ENCODE data around the gene SLIT3.

SLIT3 gene

GRCh38 chr5:168974082-168974481, 326.9 kb downstream of the SLIT3 start:
- no peaks in the 10 kb centered on the region for H3F3A ChIP-seq (ENCODE audit: insufficient read depth)
- no peaks in the 10 kb centered on the region for H4K20me1 ChIP-seq (ENCODE audit: low read depth, low read length)
- H3K4me3 ChIP-seq (ENCODE audit: insufficient read depth, low read length, poor library complexity, severe bottlenecking) = no peak overlapping the region
- H3K9me3 ChIP-seq (ENCODE audit: insufficient read depth, low read length) = no peaks in the 10 kb centered on the region
- H3K27me3 ChIP-seq (ENCODE audit: low read length) = no peaks in the 10 kb centered on the region
- H3K79me2 ChIP-seq (ENCODE audit: insufficient read depth, low read length) = no peaks in the 10 kb centered on the region
- H3K4me2 ChIP-seq (ENCODE audit: low read depth, low read length, poor library complexity, severe bottlenecking) = no peak overlapping the region
- no peak for TF ChIP-seq EZH2phosphoT487 (conservative IDR thresholded peaks at IDR 0.05; ENCODE audit: low read length)
- no peak overlapping the region for H2AFZ ChIP-seq (ENCODE audit: low read depth, low read length, severe bottlenecking)
- H3K36me3 ChIP-seq (ENCODE audit: low read length) = no peaks in the 10 kb centered on the region
- no peak overlapping the region for H3K27ac ChIP-seq (ENCODE audit: low read depth, low read length)
- no peaks in the 10 kb centered on the region for H3K9me2 ChIP-seq (replicated peaks; ENCODE audit: insufficient read depth, low read length)
- H3K9ac ChIP-seq (ENCODE audit: low read length) = no peak overlapping the region

- Histone ChIP-seq H3K79me2 (ENCODE audit: insufficient read depth, low read length) (no peaks in the 10 kb centered on the region), H4K20me1 (ENCODE audit: low read depth, low read length) (no peaks in the 10 kb centered on the region), H3K9me3 (ENCODE audit: insufficient read depth, low read length) (no peaks in the 10 kb centered on the region), H3K27me3 (ENCODE audit: low read length) (peaks cover 3% of the 10 kb centered on the region; the same call in 1 of the 2 replicates), H3K27ac (ENCODE audit: low read depth, low read length) (no peak overlapping the region), H3K9ac (ENCODE audit: low read length) (no peak overlapping the region), H3F3A (ENCODE audit: insufficient read depth) (no peaks in the 10 kb centered on the region), H3K4me3 (ENCODE audit: insufficient read depth, low read length, poor library complexity, severe bottlenecking) (no peak overlapping the region), H2AFZ (ENCODE audit: low read depth, low read length, severe bottlenecking) (no peak overlapping the region), H3K36me3 (ENCODE audit: low read length) (no peaks in the 10 kb centered on the region), H3K9me2 (replicated peaks; ENCODE audit: insufficient read depth, low read length) (no peaks in the 10 kb centered on the region), H3K4me2 (ENCODE audit: low read depth, low read length, poor library complexity, severe bottlenecking) (no peak overlapping the region)
- TF ChIP-seq EZH2phosphoT487 (conservative IDR thresholded peaks at IDR 0.05; ENCODE audit: low read length) = no peak
- TF ChIP-seq CTCF (IDR thresholded peaks at IDR 0.05; ENCODE audit: insufficient read depth, low read length, poor library complexity, severe bottlenecking) = no peak
These were observed 328.2 kb downstream of the SLIT3 start for GRCh38 chr5:168972731-168973130.

- H3K9ac ChIP-seq (ENCODE audit: low read length) = no peak overlapping the region
- H3K9me3 ChIP-seq (ENCODE audit: insufficient read depth, low read length) = no peaks in the 10 kb centered on the region
- H2AFZ ChIP-seq (ENCODE audit: low read depth, low read length, severe bottlenecking) = no peak overlapping the region
- TF ChIP-seq EZH2phosphoT487 (conservative IDR thresholded peaks at IDR 0.05; ENCODE audit: low read length) = no peak
- TF ChIP-seq CTCF (IDR thresholded peaks at IDR 0.05; ENCODE audit: insufficient read depth, low read length, poor library complexity, severe bottlenecking) = no peak
- no peaks in the 10 kb centered on the region for H3F3A ChIP-seq (ENCODE audit: insufficient read depth)
- no peaks in the 10 kb centered on the region for H3K36me3 ChIP-seq (ENCODE audit: low read length)
- H3K4me2 ChIP-seq (ENCODE audit: low read depth, low read length, poor library complexity, severe bottlenecking) = no peak overlapping the region
- no peak overlapping the region for H3K4me3 ChIP-seq (ENCODE audit: insufficient read depth, low read length, poor library complexity, severe bottlenecking)
- no peaks in the 10 kb centered on the region for H3K9me2 ChIP-seq (replicated peaks; ENCODE audit: insufficient read depth, low read length)
- H3K27me3 ChIP-seq (ENCODE audit: low read length) = peaks cover 3% of the 10 kb centered on the region; the same call in 1 of the 2 replicates
- no peaks in the 10 kb centered on the region for H3K79me2 ChIP-seq (ENCODE audit: insufficient read depth, low read length)
- H3K27ac ChIP-seq (ENCODE audit: low read depth, low read length) = no peak overlapping the region
- H4K20me1 ChIP-seq (ENCODE audit: low read depth, low read length) = no peaks in the 10 kb centered on the region
These were observed 329.8 kb downstream of the SLIT3 start for GRCh38 chr5:168971100-168971499.

GRCh38 chr5:168969326-168969886, 331.5 kb downstream of the SLIT3 start:
- no peaks in the 10 kb centered on the region for H3F3A ChIP-seq (ENCODE audit: insufficient read depth)
- H4K20me1 ChIP-seq (ENCODE audit: low read depth, low read length) = no peaks in the 10 kb centered on the region
- peaks cover 3% of the 10 kb centered on the region; the same call in 1 of the 2 replicates for H3K27me3 ChIP-seq (ENCODE audit: low read length)
- H3K9me2 ChIP-seq (replicated peaks; ENCODE audit: insufficient read depth, low read length) = no peaks in the 10 kb centered on the region
- H3K4me3 ChIP-seq (ENCODE audit: insufficient read depth, low read length, poor library complexity, severe bottlenecking) = no peak overlapping the region
- H3K79me2 ChIP-seq (ENCODE audit: insufficient read depth, low read length) = no peaks in the 10 kb centered on the region
- H3K4me2 ChIP-seq (ENCODE audit: low read depth, low read length, poor library complexity, severe bottlenecking) = no peak overlapping the region
- no peaks in the 10 kb centered on the region for H3K36me3 ChIP-seq (ENCODE audit: low read length)
- no peak overlapping the region for H2AFZ ChIP-seq (ENCODE audit: low read depth, low read length, severe bottlenecking)
- no peaks in the 10 kb centered on the region for H3K9me3 ChIP-seq (ENCODE audit: insufficient read depth, low read length)
- H3K9ac ChIP-seq (ENCODE audit: low read length) = no peak overlapping the region
- H3K27ac ChIP-seq (ENCODE audit: low read depth, low read length) = no peak overlapping the region
- no peak for TF ChIP-seq CTCF (IDR thresholded peaks at IDR 0.05; ENCODE audit: insufficient read depth, low read length, poor library complexity, severe bottlenecking)
- TF ChIP-seq EZH2phosphoT487 (conservative IDR thresholded peaks at IDR 0.05; ENCODE audit: low read length) = no peak

All from SU-DHL-6 (cell line).